Bone marrow (tissue), 2 donors: ENCODE data around the gene KLB.
"Not testable (repeated sequence)": the region's sequence is repeated elsewhere in the genome, so short reads cannot be mapped to it uniquely, and the experiment has no call there.

Source experiments
- DNase-seq, 2 donors: peaks; one replicate each; lab custom pipeline; 2025; lab: John Stamatoyannopoulos, UW

The KLB gene

DNA sequence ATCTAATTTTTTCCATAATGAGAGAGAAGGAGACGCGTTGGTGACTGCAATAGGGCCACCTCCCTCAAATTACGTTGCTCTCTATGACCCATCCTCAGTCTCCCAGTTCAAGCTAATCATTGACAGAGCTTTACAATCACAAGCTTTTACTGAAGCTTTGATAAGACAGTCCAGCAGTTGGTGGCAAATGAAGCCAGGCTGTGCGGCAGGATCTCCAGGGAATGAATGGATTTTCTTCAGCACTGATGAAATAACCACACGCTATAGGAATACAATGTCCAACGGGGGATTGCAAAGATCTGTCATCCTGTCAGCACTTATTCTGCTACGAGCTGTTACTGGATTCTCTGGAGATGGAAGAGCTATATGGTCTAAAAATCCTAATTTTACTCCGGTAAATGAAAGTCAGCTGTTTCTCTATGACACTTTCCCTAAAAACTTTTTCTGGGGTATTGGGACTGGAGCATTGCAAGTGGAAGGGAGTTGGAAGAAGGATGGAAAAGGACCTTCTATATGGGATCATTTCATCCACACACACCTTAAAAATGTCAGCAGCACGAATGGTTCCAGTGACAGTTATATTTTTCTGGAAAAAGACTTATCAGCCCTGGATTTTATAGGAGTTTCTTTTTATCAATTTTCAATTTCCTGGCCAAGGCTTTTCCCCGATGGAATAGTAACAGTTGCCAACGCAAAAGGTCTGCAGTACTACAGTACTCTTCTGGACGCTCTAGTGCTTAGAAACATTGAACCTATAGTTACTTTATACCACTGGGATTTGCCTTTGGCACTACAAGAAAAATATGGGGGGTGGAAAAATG, at the start of gene KLB:
TSS of gene KLB (plus strand) at position 168 of the 821 bp plus-strand sequence. CDS start at position 188, 20 bp downstream.
- DNase-seq: no peak

DNA sequence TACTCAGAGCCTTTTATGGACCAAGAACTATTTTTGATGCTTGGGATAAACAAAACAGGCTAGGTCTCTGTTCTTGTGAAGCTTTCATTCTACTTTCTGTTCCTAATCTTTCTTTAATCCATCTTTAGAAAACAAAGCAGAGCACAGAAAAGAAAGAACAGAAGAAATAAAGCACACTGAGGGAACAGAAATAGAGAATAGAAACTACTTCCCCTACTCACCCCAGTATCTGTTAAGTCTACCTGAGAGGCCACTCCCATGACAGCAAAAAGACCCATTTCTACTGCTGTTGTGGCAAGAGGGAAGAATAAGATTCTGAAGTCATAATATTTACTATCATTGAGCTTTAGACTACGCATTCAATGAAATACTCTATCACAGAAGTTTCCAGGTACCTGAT, 49.7 kb upstream of the KLB start:
- DNase-seq: no peak

DNA sequence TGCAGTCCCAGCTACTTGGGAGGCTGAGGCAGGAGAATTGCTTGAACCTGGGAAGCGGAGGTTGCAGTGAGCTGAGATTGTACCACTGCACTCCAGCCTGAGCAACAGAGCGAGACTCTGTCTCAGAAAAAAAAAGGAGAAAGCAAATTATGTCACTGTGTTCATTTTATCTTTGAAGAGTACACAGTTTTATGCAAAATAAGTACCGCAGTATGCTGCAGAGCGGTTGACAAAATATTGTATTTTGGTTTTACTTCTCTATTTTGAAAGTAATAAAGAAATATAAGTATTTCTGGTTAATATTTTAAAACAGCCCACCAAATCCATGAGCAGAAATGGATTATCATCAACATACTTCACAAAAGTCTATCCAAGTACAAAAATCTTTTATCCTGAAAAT, 46.1 kb upstream of the KLB start:
- not testable (repeated sequence) for DNase-seq

DNA sequence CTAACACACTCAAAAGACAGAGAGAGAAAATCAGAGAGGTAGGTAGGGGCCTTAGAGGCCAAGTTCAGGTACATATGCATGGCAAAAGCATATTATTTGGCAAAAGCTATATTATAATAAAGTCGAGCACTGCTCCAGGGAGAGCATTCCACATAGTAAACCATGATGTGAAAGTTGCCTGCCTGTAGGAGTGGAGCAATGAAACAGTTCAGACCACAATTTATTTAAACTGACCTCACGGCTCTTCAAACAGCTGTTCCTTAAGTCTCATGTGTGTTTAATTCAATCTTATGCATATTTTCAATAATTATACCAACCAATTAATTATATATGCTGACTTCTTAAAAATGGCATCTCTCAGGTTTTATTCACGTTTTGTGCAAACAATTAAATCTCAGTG, 43.9 kb upstream of the KLB start:
- DNase-seq: no peak

DNA sequence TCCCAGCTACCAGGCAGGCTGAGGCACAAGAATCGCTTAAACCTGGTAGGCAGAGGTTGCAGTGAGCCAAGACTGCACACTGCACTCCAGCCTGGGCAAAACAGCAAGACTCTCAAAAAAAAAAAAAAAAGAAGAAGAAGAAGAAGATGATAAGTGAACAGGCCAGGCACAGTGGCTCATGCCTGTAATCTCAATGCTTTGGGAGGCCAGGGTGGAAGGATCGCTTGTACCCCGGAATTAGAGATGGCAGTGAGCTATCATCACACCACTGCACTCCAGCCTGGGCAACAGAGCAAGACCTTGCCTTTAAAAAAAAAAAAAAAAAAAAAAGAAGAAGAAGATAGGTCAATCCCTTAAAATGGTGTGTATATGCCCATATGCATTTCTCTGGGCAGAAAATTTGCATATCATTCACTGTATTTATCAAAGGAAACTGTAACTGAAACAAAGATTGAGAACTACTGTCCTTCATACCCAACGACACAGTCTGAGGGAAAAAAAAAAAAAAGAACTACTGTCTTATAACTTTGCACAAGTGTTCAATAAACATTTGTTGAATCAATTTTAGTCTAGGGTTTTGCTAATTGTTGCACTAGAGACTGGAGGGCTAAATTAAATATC, 42.8 kb upstream of the KLB start:
- DNase-seq: no peak

- DNase-seq: no peak
These were observed 41.4 kb upstream of the KLB start for GRCh38 chr4:39365360-39365759.

GRCh38 chr4:39365830-39366771, 40.6 kb upstream of the KLB start, which contains the start of gene RFC1:
TSS of gene RFC1 (minus strand) at chr4:39366362. CDS start at chr4:39366241, 121 bp downstream.
- peak; percentile 42 to 88 for DNase-seq

DNA sequence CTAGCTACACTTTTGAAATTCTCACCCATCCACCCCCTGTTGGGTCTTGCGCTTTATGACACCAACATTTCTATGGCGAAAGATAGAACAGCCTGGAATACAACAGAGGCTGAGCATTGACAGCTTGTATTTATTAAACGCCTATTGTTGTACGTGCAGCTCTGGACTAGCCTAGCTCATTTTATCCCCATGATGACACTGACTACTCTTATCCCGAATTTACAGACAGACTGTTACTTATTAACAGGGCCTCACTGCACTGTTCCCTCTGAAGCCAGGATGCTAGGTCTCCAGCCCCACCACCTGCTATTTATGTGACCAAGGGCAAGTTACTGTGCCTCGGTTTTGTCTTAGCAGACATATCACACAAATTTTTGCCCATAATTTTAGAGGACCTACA, 39.6 kb upstream of the KLB start:
- DNase-seq: no peak

GRCh38 chr4:39369301-39369700, 37.4 kb upstream of the KLB start:
- DNase-seq: no peak

DNA sequence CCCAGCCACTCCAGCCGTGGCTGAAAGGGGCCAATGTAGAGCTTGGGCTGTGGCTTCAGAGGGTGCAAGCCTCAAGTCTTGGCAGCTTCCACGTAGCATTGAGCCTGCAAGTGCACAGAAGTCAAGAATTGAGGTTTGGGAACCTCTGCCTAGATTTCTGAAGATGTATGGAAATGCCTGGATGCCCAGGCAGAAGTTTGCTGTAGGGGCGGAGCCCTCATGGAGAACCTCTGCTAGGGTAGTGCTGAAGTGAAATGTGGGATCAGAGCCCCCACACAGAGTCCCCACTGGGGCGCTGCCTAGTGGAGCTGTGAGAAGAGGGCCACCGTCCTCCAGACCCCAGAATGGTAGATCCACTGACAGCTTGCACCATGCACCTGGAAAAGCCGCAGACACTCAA, 35.5 kb upstream of the KLB start:
- not testable (repeated sequence) for DNase-seq

DNA sequence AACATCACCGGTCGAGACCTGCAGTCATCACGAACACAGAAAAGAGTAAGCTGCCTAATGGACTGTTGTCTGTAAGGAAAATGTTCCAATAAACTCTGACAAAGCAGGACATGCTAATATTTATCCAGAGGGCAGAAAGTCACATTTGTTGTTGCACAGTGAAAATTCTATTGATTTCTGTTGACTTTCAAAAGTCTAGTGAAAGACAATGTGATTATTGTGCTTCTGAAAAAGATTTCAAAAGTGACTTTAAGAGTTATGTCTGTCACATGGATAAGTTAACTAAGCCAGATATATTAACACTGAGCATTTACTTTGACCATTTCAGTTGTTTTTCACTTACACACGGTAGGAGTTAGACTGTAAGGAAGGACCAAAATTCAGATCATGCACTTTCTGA, 31.3 kb upstream of the KLB start:
- no peak for DNase-seq

DNA sequence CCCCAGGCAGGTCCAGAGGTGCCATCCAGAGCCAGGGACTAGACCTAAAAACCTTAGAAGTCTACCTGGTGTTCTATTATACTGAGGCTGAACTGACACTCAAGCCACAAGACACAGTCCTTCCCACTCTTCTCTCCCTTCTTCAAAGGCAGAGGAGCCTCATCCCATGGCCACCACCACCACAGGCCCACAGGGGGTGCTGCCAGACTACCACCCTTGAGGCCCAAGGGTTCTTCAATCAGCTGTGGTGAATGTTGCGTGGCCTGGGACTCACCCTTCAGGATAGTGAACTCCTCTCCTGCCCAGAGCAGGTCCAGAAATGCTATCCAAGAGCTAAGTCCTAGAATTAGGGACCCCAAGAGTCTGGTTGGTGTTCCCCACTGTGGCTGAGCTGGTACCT, 23.0 kb upstream of the KLB start:
- DNase-seq: no peak

DNA sequence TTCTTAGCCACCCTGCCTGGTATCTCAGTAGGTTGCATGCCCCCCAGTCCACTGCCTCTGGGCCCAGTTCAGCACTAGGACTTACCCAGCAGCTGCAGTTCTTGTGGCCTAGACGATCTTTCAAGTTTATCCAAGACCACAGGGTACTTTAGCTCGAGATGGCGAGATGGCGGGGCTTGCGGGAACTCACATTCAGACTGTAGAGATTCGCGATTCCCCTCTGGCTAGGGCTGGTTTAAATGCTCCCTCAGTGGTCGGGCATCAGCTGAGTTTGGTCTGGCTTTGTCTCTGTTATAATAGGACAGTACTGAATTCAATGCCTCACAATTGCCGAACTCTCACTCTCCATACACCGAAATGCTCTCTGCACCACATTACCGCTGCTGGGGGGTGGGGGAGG, 22.2 kb upstream of the KLB start:
- no peak for DNase-seq

GRCh38 chr4:39390603-39391002, 16.1 kb upstream of the KLB start:
- DNase-seq: no peak

- no peak for DNase-seq
These were observed 12.0 kb upstream of the KLB start for GRCh38 chr4:39394706-39395105.

- not testable (repeated sequence) for DNase-seq
These were observed 5.1 kb upstream of the KLB start for GRCh38 chr4:39401640-39402039.

GRCh38 chr4:39407584-39407885, 805 bp downstream of the KLB start:
- DNase-seq: no peak

DNA sequence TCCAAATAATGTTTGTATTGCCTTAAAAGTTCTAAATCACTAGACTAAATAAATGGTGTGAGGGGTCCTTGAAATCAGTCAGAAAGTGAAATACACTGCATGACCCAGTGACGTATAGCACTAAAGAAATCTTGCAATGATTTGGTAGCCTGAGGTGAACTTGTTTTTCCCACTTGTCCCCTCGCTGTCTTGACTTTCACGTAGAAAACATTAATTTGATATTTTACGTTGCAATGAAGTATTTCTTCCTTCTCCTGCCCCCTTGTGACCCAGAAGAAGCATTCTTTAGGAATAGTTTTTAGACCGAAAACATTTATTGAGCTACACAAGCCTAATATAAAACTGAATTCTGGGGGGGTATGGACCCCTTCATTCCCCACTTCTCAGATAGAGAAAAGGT, 3.7 kb downstream of the KLB start:
- no peak for DNase-seq

DNA sequence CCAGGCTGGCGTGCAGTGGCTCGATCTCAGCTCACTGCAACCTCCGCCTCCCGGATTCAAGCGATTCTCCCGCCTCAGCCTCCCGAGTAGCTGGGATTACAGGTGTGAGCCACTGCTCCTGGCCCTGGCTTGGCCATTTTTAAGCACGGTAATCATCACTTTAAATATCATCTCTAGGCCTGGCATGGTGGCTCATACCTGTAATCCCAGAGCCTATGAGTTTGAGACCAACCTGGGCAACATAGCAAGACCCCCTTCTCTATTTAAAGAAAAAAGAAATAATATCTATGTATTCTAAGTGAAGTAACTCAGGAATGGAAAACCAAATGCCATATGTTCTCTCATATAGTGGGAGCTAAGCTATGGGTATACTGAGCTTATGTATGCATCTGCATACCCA, 4.8 kb downstream of the KLB start:
- DNase-seq: not testable (repeated sequence)

- DNase-seq: no peak
These were observed 9.1 kb downstream of the KLB start for GRCh38 chr4:39415678-39416283.

- no peak for DNase-seq
These were observed 15.5 kb downstream of the KLB start for GRCh38 chr4:39422247-39422646.

GRCh38 chr4:39425297-39425696, 18.6 kb downstream of the KLB start:
- not testable (repeated sequence) for DNase-seq
